Neural progenitor cell (in vitro differentiated cells): ENCODE results near the gene OTOGL.

ENCODE experiments used
- EZH2phosphoT487 ChIP-seq: fragments of 200-600 bp; sonication (generic); IDR thresholded peaks from 2 replicates; pipeline ENCODE4 v1.6.1; 2017; ENCODE audit warnings: antibody characterized with exemption
- TF ChIP-seq, protein P1 (sequence below): fragments of 200-600 bp; sonication (generic); IDR thresholded peaks from 2 replicates; pipeline ENCODE4 v1.5.1; 2017; ENCODE audit warnings: antibody characterized with exemption, mild to moderate bottlenecking

DNA sequence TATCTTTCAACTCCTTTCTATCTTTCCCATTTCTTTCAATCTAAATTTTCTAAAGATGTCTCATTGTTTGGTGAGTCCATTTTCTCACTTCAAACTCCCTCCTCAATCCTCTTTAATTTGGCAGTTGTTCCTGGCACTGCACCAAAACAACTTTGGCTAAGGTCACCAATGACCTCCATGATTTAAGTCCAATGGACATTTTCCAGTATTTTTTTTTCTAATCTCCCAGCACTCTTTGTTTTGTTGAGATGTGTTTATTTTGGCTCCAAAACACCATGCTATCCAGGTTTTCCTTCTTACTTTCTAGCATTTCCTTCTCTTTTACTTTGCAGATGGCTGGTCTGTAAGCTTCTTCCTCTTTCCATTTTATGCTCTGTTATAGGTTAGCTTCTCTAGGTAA, 42.5 kb upstream of the OTOGL start:
- TF ChIP-seq, protein P1, sequence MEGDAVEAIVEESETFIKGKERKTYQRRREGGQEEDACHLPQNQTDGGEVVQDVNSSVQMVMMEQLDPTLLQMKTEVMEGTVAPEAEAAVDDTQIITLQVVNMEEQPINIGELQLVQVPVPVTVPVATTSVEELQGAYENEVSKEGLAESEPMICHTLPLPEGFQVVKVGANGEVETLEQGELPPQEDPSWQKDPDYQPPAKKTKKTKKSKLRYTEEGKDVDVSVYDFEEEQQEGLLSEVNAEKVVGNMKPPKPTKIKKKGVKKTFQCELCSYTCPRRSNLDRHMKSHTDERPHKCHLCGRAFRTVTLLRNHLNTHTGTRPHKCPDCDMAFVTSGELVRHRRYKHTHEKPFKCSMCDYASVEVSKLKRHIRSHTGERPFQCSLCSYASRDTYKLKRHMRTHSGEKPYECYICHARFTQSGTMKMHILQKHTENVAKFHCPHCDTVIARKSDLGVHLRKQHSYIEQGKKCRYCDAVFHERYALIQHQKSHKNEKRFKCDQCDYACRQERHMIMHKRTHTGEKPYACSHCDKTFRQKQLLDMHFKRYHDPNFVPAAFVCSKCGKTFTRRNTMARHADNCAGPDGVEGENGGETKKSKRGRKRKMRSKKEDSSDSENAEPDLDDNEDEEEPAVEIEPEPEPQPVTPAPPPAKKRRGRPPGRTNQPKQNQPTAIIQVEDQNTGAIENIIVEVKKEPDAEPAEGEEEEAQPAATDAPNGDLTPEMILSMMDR, result no peak
- no peak for TF ChIP-seq EZH2phosphoT487
